ENCODE measurements around the gene CD207. TPM values are rescaled to one million over a fixed set of nuclear protein-coding genes. Genes with fewer than 3 reads are reported as not detected.

CD207 gene
- polyA plus RNA-seq, 1 donor, result 0.19 TPM

- no peak for DNase-seq (ENCODE audit: low read depth)
Measured at GRCh38 chr2:70795164-70795995, 40.2 kb downstream of the CD207 start.

GRCh38 chr2:70793450-70793849 lies 42.2 kb downstream of the CD207 start:
- DNase-seq (ENCODE audit: low read depth), result no peak

- DNase-seq (ENCODE audit: low read depth), result no peak
Measured at GRCh38 chr2:70790136-70790828, 45.3 kb downstream of the CD207 start, which contains the start of gene FIGLA. FIGLA (minus strand) TSS chr2:70790643; CDS start chr2:70790638, 5 bp downstream.

- DNase-seq (ENCODE audit: low read depth), result no peak
Measured at GRCh38 chr2:70789304-70790135, 46.1 kb downstream of the CD207 start.

- no peak for DNase-seq (ENCODE audit: low read depth)
Measured at GRCh38 chr2:70785137-70785911, 50.3 kb downstream of the CD207 start.

GRCh38 chr2:70784320-70784719 lies 51.3 kb downstream of the CD207 start:
- no peak for DNase-seq (ENCODE audit: low read depth)

Other genes starting within 250 kb of the CD207 start
- gene ADD2, start 67.6 kb downstream of the CD207 start, polyA plus RNA-seq (ENCODE audit: insufficient read length), result 1.8 TPM
- not detected for gene FIGLA, start 45.2 kb downstream of the CD207 start, polyA plus RNA-seq (ENCODE audit: insufficient read length)
- gene CLEC4F, start 15.2 kb downstream of the CD207 start, polyA plus RNA-seq (ENCODE audit: insufficient read length), result 0.24 TPM
- 2.8 TPM for gene VAX2, start 64.8 kb upstream of the CD207 start, polyA plus RNA-seq (ENCODE audit: insufficient read length)
- gene ATP6V1B1, start 100.1 kb upstream of the CD207 start, polyA plus RNA-seq (ENCODE audit: insufficient read length), result 2.1 TPM
- gene ANKRD53, start 142.8 kb upstream of the CD207 start, polyA plus RNA-seq (ENCODE audit: insufficient read length), result 1.6 TPM
- gene TEX261, start 159.1 kb upstream of the CD207 start, polyA plus RNA-seq (ENCODE audit: insufficient read length), result 34.2 TPM
- gene NAGK, start 232.8 kb upstream of the CD207 start, polyA plus RNA-seq (ENCODE audit: insufficient read length), result 68.9 TPM